HepG2 (cell line): Measurements from ENCODE around the gene DRAXIN. TPM values are rescaled to one million over a fixed set of nuclear protein-coding genes. Genes with fewer than 3 reads are reported as not detected.

ENCODE experiments used
- ATAC-seq: fragments of 200-7000 bp; cut with Tn5 transposase; 3 replicates; pipeline ENCODE4 v1.9.1; 2020; ENCODE audit warnings: mild to moderate bottlenecking, moderate library complexity
- BruUV-seq: library from RNA; stranded (reverse); fragments of 400-500 nt; replicated peaks from 2 replicates; lab custom pipeline; 2021; lab: Mats Ljungman, UMichigan
- CTCF ChIA-PET: fragments of 300-600 bp; formaldehyde crosslinking; extraction: SDS; loops from one replicate; lab custom pipeline; 2021; ENCODE audit warnings: low total read pairs, inconsistent platforms, low intra/inter-chr PET ratio; lab: Yijun Ruan, JAX
- POLR2A ChIA-PET: fragments of 350-600 bp; sonication (Branson Sonifier 250); formaldehyde crosslinking; loops from one replicate; lab custom pipeline; 2020; ENCODE audit warnings: antibody characterized with exemption, inconsistent platforms; lab: Yijun Ruan, JAX
- DNase-seq: peaks from one replicate; pipeline ENCODE4 v3.0.0-alpha.2; 2015; ENCODE audit warnings: low spot score
- FAIRE-seq: peaks from 3 replicates; lab custom pipeline; 2011; peaks lifted over from hg19 to GRCh38; lab: Jason Lieb, UNC
- H2AFZ ChIP-seq: one replicate; pipeline ENCODE4 v1.6.1; 2011; ENCODE audit warnings: low read length, inconsistent platforms
- H3K27ac ChIP-seq: fragments of 300-600 bp; 3 replicates; pipeline ENCODE4 v1.8.0; 2011; ENCODE audit warnings: mixed run types, mild to moderate bottlenecking, mixed read lengths, low read length, inconsistent platforms; ENCODE audit not compliant: insufficient read depth; ENCODE audit errors: extremely low read length
- H3K27me3 ChIP-seq, 2 experiments: fragments of 200-600 bp in 1 of 2; 2 replicates in 1 of 2; 3 replicates in 1 of 2; pipeline versions ENCODE4 v1.6.0 to v1.8.0; 2011; ENCODE audit warnings: low read length in 2 of 2, mild to moderate bottlenecking in 2 of 2, moderate library complexity in 2 of 2, inconsistent platforms in 1 of 2; ENCODE audit not compliant: insufficient read depth in 2 of 2, control insufficient read depth in 1 of 2
- H3K36me3 ChIP-seq, 2 experiments: fragments of 200-600 bp in 1 of 2; replicated peaks in 1 of 2; 2 replicates in 1 of 2; 3 replicates in 1 of 2; pipeline versions ENCODE4 v1.5.1 to v1.8.0; 2011; ENCODE audit warnings: low read length in 2 of 2, inconsistent platforms in 1 of 2; ENCODE audit not compliant: insufficient read depth in 2 of 2, control insufficient read depth in 1 of 2
- H3K4me1 ChIP-seq: 2 replicates; pipeline ENCODE4 v1.5.1; 2012; ENCODE audit warnings: low read length, inconsistent platforms; ENCODE audit not compliant: insufficient read depth
- H3K4me2 ChIP-seq: 2 replicates; pipeline ENCODE4 v1.6.0; 2011; ENCODE audit warnings: low read depth, low read length, inconsistent platforms
- H3K4me3 ChIP-seq, 3 experiments: fragments of 200-600 bp in 1 of 3; sonication (generic), shearing (Covaris generic) in 1 of 3; replicated peaks in 1 of 3; 2 replicates each; pipeline ENCODE4 v1.5.1; 2011 to 2016; ENCODE audit warnings: low read length in 3 of 3, inconsistent platforms in 2 of 3, low read depth in 2 of 3, mild to moderate bottlenecking in 2 of 3, control low read depth in 1 of 3, mixed read lengths in 1 of 3; ENCODE audit not compliant: insufficient read depth in 1 of 3
- H3K79me2 ChIP-seq: one replicate; pipeline ENCODE4 v1.6.1; 2011; ENCODE audit warnings: low read length, inconsistent platforms; ENCODE audit not compliant: insufficient read depth
- H3K9ac ChIP-seq: 2 replicates; pipeline ENCODE4 v1.6.0; 2011; ENCODE audit warnings: mild to moderate bottlenecking, low read depth, low read length, inconsistent platforms; ENCODE audit not compliant: insufficient read depth
- H3K9me3 ChIP-seq: 2 replicates; pipeline ENCODE4 v1.5.1; 2012; ENCODE audit warnings: mild to moderate bottlenecking, low read length
- H4K20me1 ChIP-seq: 2 replicates; pipeline ENCODE4 v1.6.0; 2011; ENCODE audit warnings: inconsistent platforms, mild to moderate bottlenecking, low read length, moderate library complexity; ENCODE audit not compliant: insufficient read depth
- AGO1 ChIP-seq: fragments of 200-400 bp; formaldehyde crosslinking; IDR thresholded peaks from 2 replicates; pipeline ENCODE4 v1.6.1; 2017; ENCODE audit warnings: mild to moderate bottlenecking, low read depth, low read length, moderate library complexity; ENCODE audit not compliant: poor library complexity, severe bottlenecking
- ATF2 ChIP-seq: sonication (generic); formaldehyde crosslinking; IDR thresholded peaks from 2 replicates; pipeline ENCODE4 v1.4.0; 2020; ENCODE audit warnings: missing genetic modification reagents
- CENPBD1 ChIP-seq: sonication (generic); formaldehyde crosslinking; IDR thresholded peaks from 2 replicates; pipeline ENCODE4 v1.8.0; 2022; ENCODE audit warnings: missing genetic modification reagents, low read depth, mild to moderate bottlenecking, borderline replicate concordance
- MNT ChIP-seq: fragments of 450-650 bp; IDR thresholded peaks from 2 replicates; pipeline ENCODE4 v1.6.1; 2016
- SMC3 ChIP-seq: IDR thresholded peaks from 2 replicates; pipeline ENCODE4 v1.6.1; 2011; ENCODE audit warnings: low read length, improper control_type of control experiment
- ZMYM3 ChIP-seq: sonication (generic); formaldehyde crosslinking; IDR thresholded peaks from 2 replicates; pipeline ENCODE4 v1.5.1; 2020; ENCODE audit warnings: mild to moderate bottlenecking, missing genetic modification reagents
- ZNF567 ChIP-seq: sonication (generic); formaldehyde crosslinking; IDR thresholded peaks from 2 replicates; pipeline ENCODE4 v1.8.1; 2023; ENCODE audit warnings: mild to moderate bottlenecking, missing genetic modification reagents, borderline replicate concordance
- WGBS: methylation state at CpG from one replicate; pipeline ENCODE4 v1.1.6; 2017; ENCODE audit warnings: low lambda C conversion rate; 5-methylcytosine and 5-hydroxymethylcytosine counted together
- in situ Hi-C: cut with HindIII; loops from 2 replicates; pipeline ENCODE4 v1.10.0; 2017; ENCODE audit warnings: low pct_unique_long_range_greater_than_20kb; ENCODE audit not compliant: extremely low pct_ligation_motif_present
- intact Hi-C: fragments of 100-400 bp; cut with micrococcal nuclease; formaldehyde crosslinking; loops from one replicate; pipeline ENCODE4 v1.10.0; 2022; ENCODE audit not compliant: unreplicated experiment
- polyA plus RNA-seq, 8 experiments: library from polyadenylated mRNA; depleted of rRNA in 3 of 8; stranded (reverse) in 7 of 8; unstranded in 1 of 8; fragments of >200 nt; fragmentation: Illumina TruSeq in 4 of 8; extraction: Trizol in 4 of 8; gene quantifications; 2 replicates each; pipeline versions ENCODE4 v1.2.1 to v1.2.3, GENCODE V29; 2011 to 2016; ENCODE audit warnings: low read depth in 4 of 8, missing spikeins in 1 of 8, mixed read lengths in 1 of 8; ENCODE audit not compliant: insufficient read depth in 1 of 8
- total RNA-seq, 5 experiments: library from RNA; depleted of rRNA; stranded (reverse); fragments of >200 nt; fragmentation: Illumina TruSeq; extraction: Trizol; gene quantifications; 2 replicates each; pipeline ENCODE4 v1.2.3, GENCODE V29; 2016; ENCODE audit warnings: low read depth in 1 of 5
- TF ChIP-seq, protein P1 (sequence below): sonication (generic); formaldehyde crosslinking; IDR thresholded peaks from 2 replicates; pipeline ENCODE4 v1.5.1; 2020; ENCODE audit warnings: mild to moderate bottlenecking, missing genetic modification reagents, borderline replicate concordance

DRAXIN gene
- total and polyA plus RNA-seq, 2 of the 13 experiments (the other 11 are each of a cell fraction or from before 2014, with no cell fraction given) = 0.02 TPM; not detected in 1

GRCh38 chr1:11752359-11753088 is 61.0 kb downstream of the DRAXIN start:
- Histone ChIP-seq H3K27ac (no peak overlapping the region), H3K4me3 (no peak overlapping the region), H3K9me3 (no peaks in the 10 kb centered on the region), H3K27me3 (no peaks in the 10 kb centered on the region), H2AFZ (no peak overlapping the region), H3K79me2 (no peaks in the 10 kb centered on the region), H3K9ac (no peak overlapping the region), H3K4me1 (peaks cover 10% of the 10 kb centered on the region; the same call in 1 of the 2 replicates), H4K20me1 (no peaks in the 10 kb centered on the region), H3K36me3 (peaks cover 0 to 4% of the 10 kb centered on the region in 2 experiments; a peak in 1 of 5 replicates), H3K4me2 (no peak overlapping the region)
- BruUV-seq = no TSS peak
- no peak for FAIRE-seq
- intact Hi-C loops = no loop called here
- POLR2A ChIA-PET = no interaction called here
- 53% methylated on average over 13 of the region's 17 CpGs for WGBS
- ATAC-seq = no peak
- TF ChIP-seq AGO1 = no peak
- no peak for DNase-seq
- CTCF ChIA-PET = no interaction called here
- in situ Hi-C loops = loop anchor here (10.0 kb wide), 1 partner anchor 58 kb away; the partner anchor contains the start of gene DRAXIN

DNA sequence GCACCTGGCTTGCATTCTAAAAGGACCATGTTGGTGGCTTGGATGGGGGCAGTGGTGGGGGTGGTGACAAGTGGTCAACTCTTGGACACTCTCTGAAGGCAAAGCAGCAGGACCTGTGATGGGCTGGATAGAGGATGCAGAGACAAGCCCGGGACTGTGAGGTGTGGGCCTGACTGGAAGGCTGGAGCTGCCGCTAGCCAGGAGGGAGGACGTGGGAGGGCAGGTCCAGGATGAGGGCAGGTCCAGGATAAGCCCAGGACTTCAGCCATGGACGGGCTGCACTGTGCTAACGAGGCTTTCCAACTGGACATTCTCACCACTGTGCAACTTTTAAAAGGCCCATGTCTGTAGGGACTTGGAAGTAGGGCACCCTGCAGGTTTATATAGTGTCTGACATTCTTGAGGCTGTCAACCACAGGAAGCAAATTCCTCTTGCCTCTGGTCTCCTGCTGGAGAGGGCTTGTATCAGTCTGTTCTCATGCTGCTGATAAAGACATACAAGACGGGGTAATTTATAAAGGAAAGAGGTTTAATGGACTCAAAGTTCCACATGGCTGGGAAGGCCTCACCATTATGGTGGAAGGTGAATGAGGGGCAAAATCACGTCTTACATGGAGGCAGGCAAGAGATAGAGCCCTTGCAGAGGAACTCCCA is 62.2 kb downstream of the DRAXIN start:
- Histone ChIP-seq H3K9me3 (no peaks in the 10 kb centered on the region), H3K4me3 (no peak overlapping the region), H3K4me1 (peaks cover 10% of the 10 kb centered on the region; the same call in 1 of the 2 replicates), H2AFZ (no peak overlapping the region), H3K36me3 (peaks cover 0 to 4% of the 10 kb centered on the region in 2 experiments; a peak in 1 of 5 replicates), H3K4me2 (no peak overlapping the region), H4K20me1 (no peaks in the 10 kb centered on the region), H3K27me3 (no peaks in the 10 kb centered on the region), H3K9ac (no peak overlapping the region), H3K27ac (no peak overlapping the region), H3K79me2 (no peaks in the 10 kb centered on the region)
- BruUV-seq = no TSS peak
- peak; percentile 41 for ATAC-seq
- DNase-seq = no peak
- WGBS = 10% methylated on average over 6 of the region's 7 CpGs
- no peak for FAIRE-seq
- intact Hi-C loops (no loop called here), in situ Hi-C loops (loop anchor here (10.0 kb wide), 1 partner anchor 59 kb away; the partner anchor contains the start of gene DRAXIN)
- CTCF ChIA-PET = no interaction called here
- POLR2A ChIA-PET = no interaction called here
- TF ChIP-seq MNT (no peak), CENPBD1 (CRISPR knock-in tag) (no peak), ZMYM3 (CRISPR knock-in tag) (no peak), ZNF567 (CRISPR knock-in tag) (no peak), ATF2 (no peak), SMC3 (no peak)
- TF ChIP-seq, protein P1, sequence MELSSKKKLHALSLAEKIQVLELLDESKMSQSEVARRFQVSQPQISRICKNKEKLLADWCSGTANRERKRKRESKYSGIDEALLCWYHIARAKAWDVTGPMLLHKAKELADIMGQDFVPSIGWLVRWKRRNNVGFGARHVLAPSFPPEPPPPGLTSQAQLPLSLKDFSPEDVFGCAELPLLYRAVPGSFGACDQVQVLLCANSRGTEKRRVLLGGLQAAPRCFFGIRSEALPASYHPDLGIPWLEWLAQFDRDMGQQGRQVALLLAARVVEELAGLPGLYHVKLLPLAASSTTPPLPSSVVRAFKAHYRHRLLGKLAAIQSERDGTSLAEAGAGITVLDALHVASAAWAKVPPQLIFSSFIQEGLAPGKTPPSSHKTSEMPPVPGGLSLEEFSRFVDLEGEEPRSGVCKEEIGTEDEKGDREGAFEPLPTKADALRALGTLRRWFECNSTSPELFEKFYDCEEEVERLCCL (CRISPR knock-in tag) = no peak
